HepG2 (cell line): ENCODE results near the gene FITM1. TPM values are rescaled to one million over a fixed set of nuclear protein-coding genes. Genes with fewer than 3 reads are reported as not detected.

Experiments
- AHR ChIP-seq: IDR thresholded peaks from 2 replicates; pipeline ENCODE4 v1.6.1; 2018; ENCODE audit warnings: missing genetic modification reagents, missing compliant biosample characterization
- ATAD3A ChIP-seq: sonication (generic); formaldehyde crosslinking; IDR thresholded peaks from 2 replicates; pipeline ENCODE4 v1.4.0; 2020; ENCODE audit warnings: missing genetic modification reagents
- BRCA1 ChIP-seq: sonication (generic); formaldehyde crosslinking; IDR thresholded peaks from 2 replicates; pipeline ENCODE4 v1.4.0; 2020; ENCODE audit warnings: missing genetic modification reagents
- DNMT3B ChIP-seq: conservative IDR thresholded peaks from 2 replicates; pipeline ENCODE4 v1.6.1; 2016; ENCODE audit warnings: missing biosample characterization, control low read depth
- GMEB2 ChIP-seq: IDR thresholded peaks from 2 replicates; pipeline ENCODE4 v1.6.1; 2016; ENCODE audit warnings: missing biosample characterization, missing genetic modification reagents, low read depth
- MBD4 ChIP-seq: IDR thresholded peaks from 2 replicates; pipeline ENCODE4 v1.6.1; 2012; ENCODE audit warnings: low read length, inconsistent platforms, borderline replicate concordance
- PAX8 ChIP-seq: sonication (generic); formaldehyde crosslinking; IDR thresholded peaks from 2 replicates; pipeline ENCODE4 v1.8.0; 2022; ENCODE audit warnings: mild to moderate bottlenecking, missing genetic modification reagents, borderline replicate concordance
- ZNF276 ChIP-seq: sonication (generic); formaldehyde crosslinking; IDR thresholded peaks from 2 replicates; pipeline ENCODE4 v1.4.0; 2020; ENCODE audit warnings: mild to moderate bottlenecking, low read depth, missing genetic modification reagents
- ZNF460 ChIP-seq: sonication (generic); formaldehyde crosslinking; IDR thresholded peaks from 2 replicates; pipeline ENCODE4 v1.5.1; 2020; ENCODE audit warnings: missing genetic modification reagents, mild to moderate bottlenecking, borderline replicate concordance
- ZNF687 ChIP-seq: sonication (generic); formaldehyde crosslinking; IDR thresholded peaks from 2 replicates; pipeline ENCODE4 v1.5.1; 2020; ENCODE audit warnings: mild to moderate bottlenecking, missing genetic modification reagents, moderate library complexity
- ZNF883 ChIP-seq: sonication (generic); formaldehyde crosslinking; IDR thresholded peaks from 2 replicates; pipeline ENCODE4 v1.5.1; 2020; ENCODE audit warnings: mild to moderate bottlenecking, missing genetic modification reagents; ENCODE audit errors: not compliant biosample characterization
- polyA plus RNA-seq, 8 experiments: library from polyadenylated mRNA; depleted of rRNA in 3 of 8; stranded (reverse) in 7 of 8; unstranded in 1 of 8; fragments of >200 nt; fragmentation: Illumina TruSeq in 4 of 8; extraction: Trizol in 4 of 8; gene quantifications; 2 replicates each; pipeline versions ENCODE4 v1.2.1 to v1.2.3, GENCODE V29; 2011 to 2016; ENCODE audit warnings: low read depth in 4 of 8, missing spikeins in 1 of 8, mixed read lengths in 1 of 8; ENCODE audit not compliant: insufficient read depth in 1 of 8
- total RNA-seq, 5 experiments: library from RNA; depleted of rRNA; stranded (reverse); fragments of >200 nt; fragmentation: Illumina TruSeq; extraction: Trizol; gene quantifications; 2 replicates each; pipeline ENCODE4 v1.2.3, GENCODE V29; 2016; ENCODE audit warnings: low read depth in 1 of 5
- TF ChIP-seq, protein P1 (sequence below): sonication (generic); formaldehyde crosslinking; IDR thresholded peaks from 2 replicates; pipeline ENCODE4 v1.4.0; 2020; ENCODE audit warnings: missing genetic modification reagents, mild to moderate bottlenecking, borderline replicate concordance
- TF ChIP-seq, protein P2 (sequence below): sonication (generic); formaldehyde crosslinking; IDR thresholded peaks from 2 replicates; pipeline ENCODE4 v1.4.0; 2020; ENCODE audit warnings: missing genetic modification reagents

FITM1 gene
- total and polyA plus RNA-seq, 2 of the 13 experiments (the other 11 are each of a cell fraction or from before 2014, with no cell fraction given): 2.7 to 5.8 TPM

- peak; percentile 90 for TF ChIP-seq ZNF276 (CRISPR knock-in tag)
- TF ChIP-seq MBD4: no peak
- peak; percentile 90 for TF ChIP-seq ZNF883 (CRISPR knock-in tag)
- peak; percentile 86 for TF ChIP-seq AHR (CRISPR knock-in tag)
- peak; percentile 75 for TF ChIP-seq ATAD3A (CRISPR knock-in tag)
- peak; percentile 97; the same call in 1 of the 2 replicates for TF ChIP-seq PAX8
- TF ChIP-seq GMEB2 (CRISPR knock-in tag): no peak
- peak; percentile 98 for TF ChIP-seq ZNF687 (CRISPR knock-in tag)
- TF ChIP-seq ZNF460 (CRISPR knock-in tag): no peak
- peak; percentile 95; the same call in 1 of the 2 replicates for TF ChIP-seq DNMT3B
- TF ChIP-seq BRCA1 (CRISPR knock-in tag): peak; percentile 99
- TF ChIP-seq, protein P1, sequence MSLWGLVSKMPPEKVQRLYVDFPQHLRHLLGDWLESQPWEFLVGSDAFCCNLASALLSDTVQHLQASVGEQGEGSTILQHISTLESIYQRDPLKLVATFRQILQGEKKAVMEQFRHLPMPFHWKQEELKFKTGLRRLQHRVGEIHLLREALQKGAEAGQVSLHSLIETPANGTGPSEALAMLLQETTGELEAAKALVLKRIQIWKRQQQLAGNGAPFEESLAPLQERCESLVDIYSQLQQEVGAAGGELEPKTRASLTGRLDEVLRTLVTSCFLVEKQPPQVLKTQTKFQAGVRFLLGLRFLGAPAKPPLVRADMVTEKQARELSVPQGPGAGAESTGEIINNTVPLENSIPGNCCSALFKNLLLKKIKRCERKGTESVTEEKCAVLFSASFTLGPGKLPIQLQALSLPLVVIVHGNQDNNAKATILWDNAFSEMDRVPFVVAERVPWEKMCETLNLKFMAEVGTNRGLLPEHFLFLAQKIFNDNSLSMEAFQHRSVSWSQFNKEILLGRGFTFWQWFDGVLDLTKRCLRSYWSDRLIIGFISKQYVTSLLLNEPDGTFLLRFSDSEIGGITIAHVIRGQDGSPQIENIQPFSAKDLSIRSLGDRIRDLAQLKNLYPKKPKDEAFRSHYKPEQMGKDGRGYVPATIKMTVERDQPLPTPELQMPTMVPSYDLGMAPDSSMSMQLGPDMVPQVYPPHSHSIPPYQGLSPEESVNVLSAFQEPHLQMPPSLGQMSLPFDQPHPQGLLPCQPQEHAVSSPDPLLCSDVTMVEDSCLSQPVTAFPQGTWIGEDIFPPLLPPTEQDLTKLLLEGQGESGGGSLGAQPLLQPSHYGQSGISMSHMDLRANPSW: peak; percentile 100; the same call in 1 of the 2 replicates
- TF ChIP-seq, protein P2, sequence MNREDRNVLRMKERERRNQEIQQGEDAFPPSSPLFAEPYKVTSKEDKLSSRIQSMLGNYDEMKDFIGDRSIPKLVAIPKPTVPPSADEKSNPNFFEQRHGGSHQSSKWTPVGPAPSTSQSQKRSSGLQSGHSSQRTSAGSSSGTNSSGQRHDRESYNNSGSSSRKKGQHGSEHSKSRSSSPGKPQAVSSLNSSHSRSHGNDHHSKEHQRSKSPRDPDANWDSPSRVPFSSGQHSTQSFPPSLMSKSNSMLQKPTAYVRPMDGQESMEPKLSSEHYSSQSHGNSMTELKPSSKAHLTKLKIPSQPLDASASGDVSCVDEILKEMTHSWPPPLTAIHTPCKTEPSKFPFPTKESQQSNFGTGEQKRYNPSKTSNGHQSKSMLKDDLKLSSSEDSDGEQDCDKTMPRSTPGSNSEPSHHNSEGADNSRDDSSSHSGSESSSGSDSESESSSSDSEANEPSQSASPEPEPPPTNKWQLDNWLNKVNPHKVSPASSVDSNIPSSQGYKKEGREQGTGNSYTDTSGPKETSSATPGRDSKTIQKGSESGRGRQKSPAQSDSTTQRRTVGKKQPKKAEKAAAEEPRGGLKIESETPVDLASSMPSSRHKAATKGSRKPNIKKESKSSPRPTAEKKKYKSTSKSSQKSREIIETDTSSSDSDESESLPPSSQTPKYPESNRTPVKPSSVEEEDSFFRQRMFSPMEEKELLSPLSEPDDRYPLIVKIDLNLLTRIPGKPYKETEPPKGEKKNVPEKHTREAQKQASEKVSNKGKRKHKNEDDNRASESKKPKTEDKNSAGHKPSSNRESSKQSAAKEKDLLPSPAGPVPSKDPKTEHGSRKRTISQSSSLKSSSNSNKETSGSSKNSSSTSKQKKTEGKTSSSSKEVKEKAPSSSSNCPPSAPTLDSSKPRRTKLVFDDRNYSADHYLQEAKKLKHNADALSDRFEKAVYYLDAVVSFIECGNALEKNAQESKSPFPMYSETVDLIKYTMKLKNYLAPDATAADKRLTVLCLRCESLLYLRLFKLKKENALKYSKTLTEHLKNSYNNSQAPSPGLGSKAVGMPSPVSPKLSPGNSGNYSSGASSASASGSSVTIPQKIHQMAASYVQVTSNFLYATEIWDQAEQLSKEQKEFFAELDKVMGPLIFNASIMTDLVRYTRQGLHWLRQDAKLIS (CRISPR knock-in tag): peak; percentile 96
Measured at GRCh38 chr14:24113801-24114531, 16.5 kb upstream of the FITM1 start (continued).
